GM12878 (cell line): Measurements from ENCODE around the gene EIF4E2. TPM values are rescaled to one million over a fixed set of nuclear protein-coding genes. Genes with fewer than 3 reads are reported as not detected.

ENCODE experiments used
- ATAC-seq: fragments of 200-7000 bp; cut with Tn5 transposase; 3 replicates; pipeline ENCODE4 v1.9.1; 2020; ENCODE audit warnings: mild to moderate bottlenecking, moderate library complexity
- BruUV-seq: library from RNA; stranded (reverse); fragments of 400-500 nt; replicated peaks from 2 replicates; lab custom pipeline; 2021; lab: Mats Ljungman, UMichigan
- CTCF ChIA-PET: fragments of 300-600 bp; sonication (Branson Sonifier 250); formaldehyde crosslinking; extraction: SDS; loops from one replicate; lab custom pipeline; 2021; ENCODE audit warnings: inconsistent platforms; lab: Yijun Ruan, JAX
- POLR2A ChIA-PET: fragments of 350-600 bp; formaldehyde crosslinking; extraction: SDS; loops from one replicate; lab custom pipeline; 2021; ENCODE audit warnings: inconsistent platforms; lab: Charles Lee
- RAD21 ChIA-PET: fragments of 300-600 bp; sonication (Branson Sonifier 250); formaldehyde crosslinking; loops from one replicate; lab custom pipeline; 2023; ENCODE audit warnings: antibody characterized with exemption; ENCODE audit not compliant: unreplicated experiment; lab: Charles Lee
- SMC1A ChIA-PET: fragments of 300-600 bp; sonication (Branson Sonifier 250); formaldehyde crosslinking; loops from one replicate; lab custom pipeline; 2023; ENCODE audit not compliant: unreplicated experiment, uncharacterized antibody; lab: Charles Lee
- DNase-seq: peaks from one replicate; pipeline ENCODE4 v3.0.0-alpha.2; 2011; ENCODE audit warnings: low read depth, low spot score
- FAIRE-seq: peaks from 3 replicates; lab custom pipeline; 2011; peaks lifted over from hg19 to GRCh38; lab: Jason Lieb, UNC
- H2AFZ ChIP-seq: 2 replicates; pipeline ENCODE4 v1.6.0; 2011; ENCODE audit warnings: low read depth, low read length, control low read depth; ENCODE audit not compliant: control insufficient read depth
- H3K27ac ChIP-seq: 2 replicates; pipeline ENCODE4 v1.5.1; 2011; ENCODE audit warnings: control low read depth; ENCODE audit not compliant: control insufficient read depth, insufficient read depth
- H3K27me3 ChIP-seq, 2 experiments: replicated peaks in 1 of 2; 2 replicates each; pipeline versions ENCODE4 v1.6.0 to v1.6.1; 2011; ENCODE audit warnings: low read length in 1 of 2; ENCODE audit not compliant: control insufficient read depth in 2 of 2, insufficient read depth in 2 of 2
- H3K36me3 ChIP-seq, 2 experiments: 2 replicates each; pipeline ENCODE4 v1.5.1; 2011; ENCODE audit warnings: low read length in 1 of 2; ENCODE audit not compliant: control insufficient read depth in 2 of 2, insufficient read depth in 2 of 2
- H3K4me1 ChIP-seq: 2 replicates; pipeline ENCODE4 v1.6.1; 2011; ENCODE audit warnings: mild to moderate bottlenecking, low read length, moderate library complexity, mixed read lengths; ENCODE audit not compliant: control insufficient read depth, insufficient read depth
- H3K4me2 ChIP-seq: 2 replicates; pipeline ENCODE4 v1.6.0; 2011; ENCODE audit warnings: control low read depth; ENCODE audit not compliant: control insufficient read depth, insufficient read depth
- H3K4me3 ChIP-seq: fragments of 200-600 bp; sonication (generic); 2 replicates; pipeline ENCODE4 v1.5.1; 2016
- H3K79me2 ChIP-seq: 2 replicates; pipeline ENCODE4 v1.6.0; 2011; ENCODE audit warnings: low read length; ENCODE audit not compliant: control insufficient read depth, insufficient read depth
- H3K9ac ChIP-seq: 2 replicates; pipeline ENCODE4 v1.8.0; 2011; ENCODE audit warnings: low read length, control low read depth, mixed read lengths; ENCODE audit not compliant: control insufficient read depth, insufficient read depth
- H3K9me3 ChIP-seq: replicated peaks from 3 replicates; pipeline ENCODE4 v1.5.1; 2011; ENCODE audit warnings: mild to moderate bottlenecking, low read length; ENCODE audit not compliant: control insufficient read depth, insufficient read depth
- H4K20me1 ChIP-seq: 2 replicates; pipeline ENCODE4 v1.6.0; 2011; ENCODE audit not compliant: control insufficient read depth, insufficient read depth
- FOXM1 ChIP-seq: IDR thresholded peaks from 2 replicates; pipeline ENCODE4 v1.6.1; 2012; ENCODE audit warnings: low read depth, mild to moderate bottlenecking, inconsistent platforms, low read length, moderate library complexity
- NFXL1 ChIP-seq: fragments of 450-650 bp; IDR thresholded peaks from 2 replicates; pipeline ENCODE4 v1.6.1; 2017; ENCODE audit warnings: antibody characterized with exemption, mild to moderate bottlenecking, borderline replicate concordance
- POLR2A ChIP-seq: IDR thresholded peaks from 2 replicates; pipeline ENCODE4 v1.6.1; 2011; ENCODE audit warnings: low read depth, mild to moderate bottlenecking, low read length
- POLR2AphosphoS5 ChIP-seq: IDR thresholded peaks from 2 replicates; pipeline ENCODE4 v1.6.1; 2011; ENCODE audit warnings: mild to moderate bottlenecking, low read length, inconsistent platforms
- RAD21 ChIP-seq: IDR thresholded peaks from 2 replicates; pipeline ENCODE4 v1.6.1; 2011; ENCODE audit warnings: mild to moderate bottlenecking, low read depth, low read length, moderate library complexity; ENCODE audit not compliant: insufficient read depth
- RAD51 ChIP-seq: fragments of 450-650 bp; IDR thresholded peaks from 2 replicates; pipeline ENCODE4 v1.6.1; 2016; ENCODE audit warnings: moderate library complexity, mild to moderate bottlenecking, inconsistent platforms
- SPI1 ChIP-seq: IDR thresholded peaks from 2 replicates; pipeline ENCODE4 v1.6.1; 2011; ENCODE audit warnings: low read depth, mild to moderate bottlenecking, low read length, moderate library complexity, borderline replicate concordance; ENCODE audit not compliant: insufficient read depth
- ZNF274 ChIP-seq: IDR thresholded peaks from one replicate; pipeline ENCODE4 v1.8.0; 2011; ENCODE audit not compliant: insufficient read length, insufficient read depth
- WGBS: methylation state at CpG from one replicate; pipeline ENCODE4 v1.1.6; 2016; ENCODE audit warnings: low lambda C conversion rate; ENCODE audit not compliant: insufficient replicate concordance, insufficient coverage; ENCODE audit errors: missing lambda C conversion rate; 5-methylcytosine and 5-hydroxymethylcytosine counted together
- in situ Hi-C: fragments of 300-500 bp; cut with MboI; formaldehyde crosslinking; loops from 9 replicates; pipeline ENCODE4 v1.14.3; 2018; ENCODE audit warnings: mixed read lengths
- intact Hi-C: fragments of 100-400 bp; cut with micrococcal nuclease; formaldehyde crosslinking; loops from one replicate; pipeline ENCODE4 v1.14.2; 2022; ENCODE audit not compliant: unreplicated experiment
- polyA plus RNA-seq, 11 experiments: library from polyadenylated mRNA; depleted of rRNA in 4 of 11; unstranded in 6 of 11; stranded (reverse) in 5 of 11; fragments of >200 nt; fragmentation: Nextera tagmentation in 4 of 11; fragmentation: Illumina TruSeq in 1 of 11; extraction: Ambion mirVana in 4 of 11; extraction: Trizol in 1 of 11; gene quantifications; 1 replicate in 1 of 11; 2 replicates in 10 of 11; pipeline versions ENCODE4 v1.2.1 to v1.2.3, GENCODE V29; 2011 to 2016; ENCODE audit warnings: inconsistent platforms in 2 of 11, missing spikeins in 2 of 11, low read depth in 1 of 11
- total RNA-seq, 4 experiments: library from RNA; depleted of rRNA in 3 of 4; stranded (reverse); fragments of >200 nt in 3 of 4; fragmentation: Illumina TruSeq in 1 of 4; extraction: Trizol in 1 of 4; gene quantifications; 2 replicates each; pipeline versions ENCODE4 v1.2.1 to v1.2.3, GENCODE V29; 2013 to 2021
- TF ChIP-seq, protein P1 (sequence below): IDR thresholded peaks from 2 replicates; pipeline ENCODE4 v1.6.1; 2011; ENCODE audit warnings: low read depth, mild to moderate bottlenecking, low read length, moderate library complexity, borderline replicate concordance; ENCODE audit errors: extremely low read depth
- TF ChIP-seq, protein P2 (sequence below): fragments of 450-650 bp; IDR thresholded peaks from 2 replicates; pipeline ENCODE4 v1.6.1; 2017; ENCODE audit warnings: antibody characterized with exemption, mild to moderate bottlenecking, moderate library complexity
- TF ChIP-seq, protein P3 (sequence below), 3 experiments: IDR thresholded peaks in 2 of 3; conservative IDR thresholded peaks in 1 of 3; 2 replicates each; pipeline ENCODE4 v1.5.1; 2011; ENCODE audit warnings: low read depth in 3 of 3, low read length in 3 of 3, mild to moderate bottlenecking in 3 of 3, control low read depth in 2 of 3, moderate library complexity in 2 of 3, inconsistent platforms in 1 of 3, mixed read lengths in 1 of 3; ENCODE audit not compliant: control insufficient read depth in 2 of 3, insufficient read depth in 1 of 3; ENCODE audit errors: extremely low read depth in 1 of 3

The EIF4E2 gene
- total and polyA plus RNA-seq, 10 of the 15 experiments (the other 5 are each of a cell fraction or from before 2014, with no cell fraction given), result 56.1 to 158 (median 110) TPM

DNA sequence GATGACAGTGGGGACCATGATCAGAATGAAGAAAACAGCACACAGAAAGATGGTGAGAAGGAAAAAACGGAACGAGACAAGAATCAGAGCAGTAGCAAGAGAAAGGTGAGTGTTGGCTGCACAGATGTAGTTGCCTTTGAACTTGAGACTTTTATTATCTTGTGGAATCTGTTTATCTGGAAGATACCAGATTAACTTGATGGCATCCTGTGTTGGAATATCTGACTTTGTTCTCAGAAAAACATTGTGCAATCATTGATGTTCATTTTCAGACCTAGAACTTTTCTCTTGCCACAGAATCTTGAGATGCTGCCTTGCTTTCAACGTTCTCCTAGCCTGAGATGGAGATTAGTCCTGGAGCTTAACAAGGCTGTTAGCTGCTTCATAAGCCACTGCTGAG is 5.9 kb downstream of the EIF4E2 start (continued):
- TF ChIP-seq, protein P1, sequence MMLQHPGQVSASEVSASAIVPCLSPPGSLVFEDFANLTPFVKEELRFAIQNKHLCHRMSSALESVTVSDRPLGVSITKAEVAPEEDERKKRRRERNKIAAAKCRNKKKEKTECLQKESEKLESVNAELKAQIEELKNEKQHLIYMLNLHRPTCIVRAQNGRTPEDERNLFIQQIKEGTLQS, result no peak
- TF ChIP-seq, protein P2, sequence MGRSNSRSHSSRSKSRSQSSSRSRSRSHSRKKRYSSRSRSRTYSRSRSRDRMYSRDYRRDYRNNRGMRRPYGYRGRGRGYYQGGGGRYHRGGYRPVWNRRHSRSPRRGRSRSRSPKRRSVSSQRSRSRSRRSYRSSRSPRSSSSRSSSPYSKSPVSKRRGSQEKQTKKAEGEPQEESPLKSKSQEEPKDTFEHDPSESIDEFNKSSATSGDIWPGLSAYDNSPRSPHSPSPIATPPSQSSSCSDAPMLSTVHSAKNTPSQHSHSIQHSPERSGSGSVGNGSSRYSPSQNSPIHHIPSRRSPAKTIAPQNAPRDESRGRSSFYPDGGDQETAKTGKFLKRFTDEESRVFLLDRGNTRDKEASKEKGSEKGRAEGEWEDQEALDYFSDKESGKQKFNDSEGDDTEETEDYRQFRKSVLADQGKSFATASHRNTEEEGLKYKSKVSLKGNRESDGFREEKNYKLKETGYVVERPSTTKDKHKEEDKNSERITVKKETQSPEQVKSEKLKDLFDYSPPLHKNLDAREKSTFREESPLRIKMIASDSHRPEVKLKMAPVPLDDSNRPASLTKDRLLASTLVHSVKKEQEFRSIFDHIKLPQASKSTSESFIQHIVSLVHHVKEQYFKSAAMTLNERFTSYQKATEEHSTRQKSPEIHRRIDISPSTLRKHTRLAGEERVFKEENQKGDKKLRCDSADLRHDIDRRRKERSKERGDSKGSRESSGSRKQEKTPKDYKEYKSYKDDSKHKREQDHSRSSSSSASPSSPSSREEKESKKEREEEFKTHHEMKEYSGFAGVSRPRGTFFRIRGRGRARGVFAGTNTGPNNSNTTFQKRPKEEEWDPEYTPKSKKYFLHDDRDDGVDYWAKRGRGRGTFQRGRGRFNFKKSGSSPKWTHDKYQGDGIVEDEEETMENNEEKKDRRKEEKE, result no peak
- TF ChIP-seq NFXL1 (no peak), FOXM1 (no peak)

DNA sequence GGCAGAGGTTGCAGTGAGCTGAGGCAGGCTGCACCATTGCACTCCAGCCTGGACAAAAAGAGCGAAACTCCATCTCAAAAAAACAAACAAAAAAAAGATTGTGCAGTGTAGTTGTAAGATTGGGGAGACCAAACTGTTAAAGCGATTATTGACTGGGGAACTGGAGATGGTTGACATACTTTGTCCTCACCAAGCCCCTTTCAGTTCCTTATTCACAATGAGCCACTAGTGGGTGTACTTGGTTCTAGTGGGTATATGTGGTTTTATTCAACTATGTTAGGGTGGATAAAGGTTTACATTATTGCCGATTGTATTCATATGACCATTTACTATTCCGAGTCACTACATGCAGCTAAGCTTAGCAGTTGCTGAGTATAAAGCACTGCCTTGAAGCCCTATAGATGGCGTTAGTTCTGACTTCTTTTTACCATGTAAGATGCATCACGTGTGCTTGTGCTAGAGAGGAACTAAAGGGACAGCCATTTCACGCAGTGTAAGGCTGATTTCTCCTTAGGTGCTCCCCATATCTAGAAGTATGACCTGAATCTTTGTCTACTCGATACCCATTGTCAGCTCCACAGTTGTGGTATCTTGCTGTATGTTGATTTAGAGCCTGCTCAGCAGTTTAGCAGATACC is 12.1 kb downstream of the EIF4E2 start:
- SMC1A ChIA-PET, result interaction anchor here (2.1 kb wide), 1 partner anchor 16 kb away, joined by 7 read pairs; no protein-coding TSS in a partner anchor
- Histone ChIP-seq H3K9me3 (no peaks in the 10 kb centered on the region), H3K36me3 (peaks cover 9 to 34% of the 10 kb centered on the region in 2 experiments), H2AFZ (no peak overlapping the region), H3K79me2 (no peaks in the 10 kb centered on the region), H3K9ac (no peak overlapping the region), H3K4me3 (no peak overlapping the region), H3K4me1 (peaks cover 4% of the 10 kb centered on the region; the same call in 1 of the 2 replicates), H3K27me3 (no peaks in the 10 kb centered on the region), H3K27ac (no peak overlapping the region), H4K20me1 (no peaks in the 10 kb centered on the region), H3K4me2 (no peak overlapping the region)
- BruUV-seq, result no TSS peak
- DNase-seq, result no peak
- POLR2A ChIA-PET, result interaction anchor here (0.6 to 1.0 kb wide), 5 partner anchors 9 to 681 kb away, joined by 3 to 5 read pairs (median 3); partner anchors contain the start of genes EIF4E2 and TIGD1
- WGBS, result 66% methylated on average over 8 of the region's 8 CpGs
- FAIRE-seq, result no peak
- CTCF ChIA-PET, result interaction anchor here (0.6 to 1.6 kb wide), 4 partner anchors 8 to 656 kb away, joined by 3 to 5 read pairs (median 4); partner anchors contain the start of gene CHRNG
- RAD21 ChIA-PET, result no interaction called here
- in situ Hi-C loops, result no loop called here
- intact Hi-C loops, result no loop called here
- peak; percentile 85 for ATAC-seq
- TF ChIP-seq, protein P3, sequence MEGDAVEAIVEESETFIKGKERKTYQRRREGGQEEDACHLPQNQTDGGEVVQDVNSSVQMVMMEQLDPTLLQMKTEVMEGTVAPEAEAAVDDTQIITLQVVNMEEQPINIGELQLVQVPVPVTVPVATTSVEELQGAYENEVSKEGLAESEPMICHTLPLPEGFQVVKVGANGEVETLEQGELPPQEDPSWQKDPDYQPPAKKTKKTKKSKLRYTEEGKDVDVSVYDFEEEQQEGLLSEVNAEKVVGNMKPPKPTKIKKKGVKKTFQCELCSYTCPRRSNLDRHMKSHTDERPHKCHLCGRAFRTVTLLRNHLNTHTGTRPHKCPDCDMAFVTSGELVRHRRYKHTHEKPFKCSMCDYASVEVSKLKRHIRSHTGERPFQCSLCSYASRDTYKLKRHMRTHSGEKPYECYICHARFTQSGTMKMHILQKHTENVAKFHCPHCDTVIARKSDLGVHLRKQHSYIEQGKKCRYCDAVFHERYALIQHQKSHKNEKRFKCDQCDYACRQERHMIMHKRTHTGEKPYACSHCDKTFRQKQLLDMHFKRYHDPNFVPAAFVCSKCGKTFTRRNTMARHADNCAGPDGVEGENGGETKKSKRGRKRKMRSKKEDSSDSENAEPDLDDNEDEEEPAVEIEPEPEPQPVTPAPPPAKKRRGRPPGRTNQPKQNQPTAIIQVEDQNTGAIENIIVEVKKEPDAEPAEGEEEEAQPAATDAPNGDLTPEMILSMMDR (IDR thresholded peaks at IDR 0.05 in 2 of 3, conservative IDR thresholded peaks at IDR 0.05 in 1 of 3; ENCODE audit: control insufficient read depth in 2 of 3, extremely low read depth in 1 of 3, insufficient read depth in 1 of 3, low read depth in 3 of 3, low read length in 3 of 3), result 0 out of 6 replicates have a peak, but pooled peaks of 1 of the 3 experiments have one; percentile 7
- TF ChIP-seq FOXM1 (no peak), ZNF274 (no peak), RAD51 (peak; percentile 61; the same call in 1 of the 2 replicates), POLR2AphosphoS5 (peak; percentile 30; the same call in 1 of the 2 replicates), POLR2A (0 out of 2 replicates have a peak, but pooled peaks have one; percentile 12), SPI1 (peak; percentile 79), RAD21 (no peak)
- TF ChIP-seq, protein P2, result no peak
